H1 (cell line): ENCODE data around the gene KRT83.

Source experiments
- CTCF ChIP-seq, 3 experiments: IDR thresholded peaks; 1 replicate in 2 of 3; 2 replicates in 1 of 3; pipeline versions ENCODE4 v1.5.1 to v1.6.1; 2011; ENCODE audit warnings: low read length in 3 of 3, mild to moderate bottlenecking in 3 of 3, inconsistent platforms in 2 of 3, low read depth in 1 of 3, moderate library complexity in 1 of 3; ENCODE audit not compliant: insufficient read depth in 1 of 3; ENCODE audit errors: control extremely low read depth in 1 of 3
- EGR1 ChIP-seq: IDR thresholded peaks from 2 replicates; pipeline ENCODE4 v1.6.1; 2011; ENCODE audit warnings: low read depth, low read length, borderline replicate concordance
- EP300 ChIP-seq, 2 experiments: IDR thresholded peaks; 1 replicate in 1 of 2; 2 replicates in 1 of 2; pipeline ENCODE4 v1.6.1; 2011 to 2012; ENCODE audit warnings: low read depth in 2 of 2, low read length in 2 of 2, mild to moderate bottlenecking in 2 of 2, borderline replicate concordance in 1 of 2, inconsistent platforms in 1 of 2, moderate library complexity in 1 of 2
- JUND ChIP-seq: IDR thresholded peaks from 2 replicates; pipeline ENCODE4 v1.6.1; 2011; ENCODE audit warnings: mild to moderate bottlenecking, improper control_type of control experiment, low read length
- POLR2A ChIP-seq, 2 experiments: IDR thresholded peaks; 1 replicate in 1 of 2; 2 replicates in 1 of 2; pipeline ENCODE4 v1.6.1; 2011; ENCODE audit warnings: low read depth in 2 of 2, low read length in 2 of 2, mild to moderate bottlenecking in 2 of 2; ENCODE audit errors: control extremely low read depth in 1 of 2
- SIX5 ChIP-seq: IDR thresholded peaks from 2 replicates; pipeline ENCODE4 v1.6.1; 2011; ENCODE audit warnings: mild to moderate bottlenecking, low read depth, low read length

GRCh38 chr12:52333321-52333720, 12.1 kb upstream of the KRT83 start:
- TF ChIP-seq SIX5 (no peak), POLR2A (IDR thresholded peaks at IDR 0.05; ENCODE audit: control extremely low read depth in 1 of 2, low read depth in 2 of 2, low read length in 2 of 2) (no peak), CTCF (IDR thresholded peaks at IDR 0.05; ENCODE audit: control extremely low read depth in 1 of 3, insufficient read depth in 1 of 3, low read depth in 1 of 3, low read length in 3 of 3) (no peak), EGR1 (no peak), EP300 (IDR thresholded peaks at IDR 0.05; ENCODE audit: borderline replicate concordance in 1 of 2, low read depth in 2 of 2, low read length in 2 of 2) (no peak), JUND (no peak)
